ENCODE results near the gene SETDB2.

The SETDB2 gene
- total RNA-seq = 52.0 to 95.8 (median 70.2) reads per million in 4 donors

- DNase-seq = peak; percentile 98 to 100 (median 98)
Observed at GRCh38 chr13:49443704-49444523, at the start of gene SETDB2, which contains the start of gene CAB39L. Gene SETDB2, plus strand, starts transcription at chr13:49444274. Its CDS starts 7,620 bp downstream, at chr13:49451894. Gene CAB39L, minus strand, starts transcription at chr13:49444064. Its CDS starts 61,154 bp downstream, at chr13:49382910.

GRCh38 chr13:49395451-49395865, 48.6 kb upstream of the SETDB2 start:
- no peak for DNase-seq

- no peak for DNase-seq
Observed at GRCh38 chr13:49395878-49396380, 48.1 kb upstream of the SETDB2 start.

GRCh38 chr13:49399801-49400472, 44.1 kb upstream of the SETDB2 start:
- DNase-seq = no peak

GRCh38 chr13:49400755-49401659, 43.1 kb upstream of the SETDB2 start:
- DNase-seq = no peak

- DNase-seq = no peak
Observed at GRCh38 chr13:49403996-49404702, 39.9 kb upstream of the SETDB2 start.

GRCh38 chr13:49404703-49405020, 39.4 kb upstream of the SETDB2 start:
- DNase-seq = no peak

GRCh38 chr13:49407068-49407467, 37.0 kb upstream of the SETDB2 start:
- DNase-seq = no peak

GRCh38 chr13:49407936-49408335, 36.1 kb upstream of the SETDB2 start:
- DNase-seq = no peak

GRCh38 chr13:49409008-49409407, 35.1 kb upstream of the SETDB2 start:
- DNase-seq = no peak

GRCh38 chr13:49410006-49410405, 34.1 kb upstream of the SETDB2 start:
- no peak for DNase-seq

- no peak for DNase-seq
Observed at GRCh38 chr13:49410477-49410876, 33.6 kb upstream of the SETDB2 start.

GRCh38 chr13:49411353-49411752, 32.7 kb upstream of the SETDB2 start:
- no peak for DNase-seq

GRCh38 chr13:49412749-49413148, 31.3 kb upstream of the SETDB2 start:
- no peak for DNase-seq

GRCh38 chr13:49417161-49417560, 26.9 kb upstream of the SETDB2 start:
- no peak for DNase-seq

- no peak for DNase-seq
Observed at GRCh38 chr13:49418206-49418605, 25.9 kb upstream of the SETDB2 start.

- DNase-seq = no peak
Observed at GRCh38 chr13:49419276-49419675, 24.8 kb upstream of the SETDB2 start.

GRCh38 chr13:49421391-49421790, 22.7 kb upstream of the SETDB2 start:
- DNase-seq = peak in 1 of 5 donors; percentile 39

GRCh38 chr13:49424011-49424560, 20.0 kb upstream of the SETDB2 start:
- DNase-seq = no peak

GRCh38 chr13:49428041-49428763, 15.9 kb upstream of the SETDB2 start:
- DNase-seq = no peak

- no peak for DNase-seq
Observed at GRCh38 chr13:49429121-49429520, 15.0 kb upstream of the SETDB2 start.

Measured in T-helper 1 cell (primary cell).